ACHN (cell line): ENCODE results near the gene PRSS1.

ENCODE experiments used
- DNase-seq: peaks from one replicate; pipeline ENCODE4 v3.0.0-alpha.2; 2015
- in situ Hi-C: cut with HindIII; loops from 2 replicates; pipeline ENCODE4 v1.10.0; 2017; ENCODE audit warnings: low sequenced_read_pairs, low pct_ligation_motif_present, low pct_unique_long_range_greater_than_20kb

The PRSS1 gene

GRCh38 chr7:142787783-142788182, 38.5 kb downstream of the PRSS1 start:
- in situ Hi-C loops = no loop called here
- DNase-seq = no peak

GRCh38 chr7:142788303-142789289, 39.3 kb downstream of the PRSS1 start:
- in situ Hi-C loops = no loop called here
- no peak for DNase-seq

GRCh38 chr7:142789441-142789840, 40.2 kb downstream of the PRSS1 start:
- in situ Hi-C loops = no loop called here
- no peak for DNase-seq

GRCh38 chr7:142790056-142790455, 40.8 kb downstream of the PRSS1 start:
- in situ Hi-C loops = no loop called here
- no peak for DNase-seq

GRCh38 chr7:142790555-142790954, 41.3 kb downstream of the PRSS1 start:
- in situ Hi-C loops = no loop called here
- DNase-seq = no peak

- in situ Hi-C loops = no loop called here
- no peak for DNase-seq
These were observed 42.2 kb downstream of the PRSS1 start for GRCh38 chr7:142791502-142791901.

- DNase-seq = no peak
- in situ Hi-C loops = no loop called here
These were observed 42.9 kb downstream of the PRSS1 start for GRCh38 chr7:142792129-142792528.

GRCh38 chr7:142792593-142792992, 43.3 kb downstream of the PRSS1 start:
- no peak for DNase-seq
- in situ Hi-C loops = no loop called here

GRCh38 chr7:142793156-142793555, 43.9 kb downstream of the PRSS1 start:
- DNase-seq = no peak
- in situ Hi-C loops = no loop called here

- in situ Hi-C loops = no loop called here
- DNase-seq = no peak
These were observed 46.1 kb downstream of the PRSS1 start for GRCh38 chr7:142795339-142795863.

GRCh38 chr7:142796001-142796500, 46.8 kb downstream of the PRSS1 start:
- in situ Hi-C loops = no loop called here
- no peak for DNase-seq

- no peak for DNase-seq
- in situ Hi-C loops = no loop called here
These were observed 47.5 kb downstream of the PRSS1 start for GRCh38 chr7:142796501-142797390.

- in situ Hi-C loops = no loop called here
- no peak for DNase-seq
These were observed 48.4 kb downstream of the PRSS1 start for GRCh38 chr7:142797391-142798377.

- DNase-seq = no peak
These were observed 49.5 kb downstream of the PRSS1 start for GRCh38 chr7:142798451-142799436.

GRCh38 chr7:142799437-142799835, 50.2 kb downstream of the PRSS1 start:
- DNase-seq = no peak
- in situ Hi-C loops = no loop called here

More at GRCh38 chr7:142798451-142799436, 49.5 kb downstream of the PRSS1 start:
- in situ Hi-C loops = no loop called here

- DNase-seq = no peak
These were observed 50.8 kb downstream of the PRSS1 start for GRCh38 chr7:142800088-142800487.

More at GRCh38 chr7:142800088-142800487, 50.8 kb downstream of the PRSS1 start:
- in situ Hi-C loops = loop anchor here (25.0 kb wide), 1 partner anchor 163 kb away; no protein-coding TSS in a partner anchor
